KMS-11 (cell line): Measurements from ENCODE around the gene PCARE.
"Not testable (repeated sequence)": the region's sequence is repeated elsewhere in the genome, so short reads cannot be mapped to it uniquely, and the experiment has no call there.

Experiments used
- H2AFZ ChIP-seq: fragments of 200-600 bp; sonication (generic); 2 replicates; pipeline ENCODE4 v1.6.1; 2016; ENCODE audit warnings: antibody characterized with exemption, mixed run types, low read depth
- H3K27ac ChIP-seq: fragments of 200-600 bp; sonication (generic); 2 replicates; pipeline ENCODE4 v1.6.1; 2016; ENCODE audit warnings: mild to moderate bottlenecking, mixed run types
- H3K27me3 ChIP-seq: fragments of 200-600 bp; sonication (generic); 2 replicates; pipeline ENCODE4 v1.6.1; 2017; ENCODE audit warnings: mild to moderate bottlenecking, low read depth, mixed run types, moderate library complexity; ENCODE audit not compliant: insufficient read depth
- H3K36me3 ChIP-seq: fragments of 200-600 bp; sonication (generic); 2 replicates; pipeline ENCODE4 v1.6.1; 2017; ENCODE audit warnings: mild to moderate bottlenecking, mixed run types; ENCODE audit not compliant: insufficient read depth
- H3K4me1 ChIP-seq: fragments of 200-600 bp; sonication (generic); 2 replicates; pipeline ENCODE4 v1.6.1; 2016; ENCODE audit warnings: mild to moderate bottlenecking, low read depth, mixed run types; ENCODE audit not compliant: poor library complexity, severe bottlenecking
- H3K4me2 ChIP-seq: fragments of 200-600 bp; sonication (generic); 2 replicates; pipeline ENCODE4 v1.7.0; 2016; ENCODE audit warnings: mild to moderate bottlenecking, mixed run types
- H3K4me3 ChIP-seq: fragments of 200-600 bp; sonication (generic); IDR thresholded peaks from 2 replicates; pipeline ENCODE4 v1.6.1; 2017; ENCODE audit warnings: low read depth, low read length, mixed read lengths; ENCODE audit not compliant: insufficient read depth
- H3K79me2 ChIP-seq: fragments of 200-600 bp; sonication (generic); 2 replicates; pipeline ENCODE4 v1.6.1; 2016; ENCODE audit warnings: low read depth, mixed run types; ENCODE audit not compliant: insufficient read depth
- H3K9ac ChIP-seq: fragments of 200-600 bp; sonication (generic); 2 replicates; pipeline ENCODE4 v1.6.1; 2016; ENCODE audit warnings: mild to moderate bottlenecking, mixed run types
- H4K20me1 ChIP-seq: fragments of 200-600 bp; sonication (generic); 2 replicates; pipeline ENCODE4 v1.6.1; 2016; ENCODE audit warnings: mild to moderate bottlenecking, mixed run types; ENCODE audit not compliant: insufficient read depth
- TF ChIP-seq, protein P1 (sequence below): fragments of 200-600 bp; sonication (generic); conservative IDR thresholded peaks from 2 replicates; pipeline ENCODE4 v1.6.1; 2017; ENCODE audit warnings: low read depth, mild to moderate bottlenecking, antibody characterized with exemption, low read length, moderate library complexity, mixed read lengths

Gene PCARE

DNA sequence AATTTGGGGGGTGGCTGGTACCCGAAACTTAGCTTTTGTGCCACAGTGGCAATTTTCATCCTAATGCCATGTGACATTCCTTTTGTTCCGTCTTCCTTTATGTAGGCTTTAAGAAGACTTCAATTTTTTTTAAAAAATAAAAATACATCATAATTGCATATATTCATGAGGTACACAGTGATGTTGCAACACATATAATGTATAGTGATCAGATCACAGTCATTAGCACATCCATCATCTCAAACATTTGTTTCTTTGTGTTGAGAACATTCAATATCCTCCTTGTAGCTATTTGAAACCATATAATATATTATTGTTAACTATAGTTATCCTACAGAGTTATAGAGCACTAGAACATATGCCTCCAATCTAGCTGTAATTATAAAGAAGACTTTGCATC lies 34.9 kb upstream of the PCARE start:
- TF ChIP-seq, protein P1, sequence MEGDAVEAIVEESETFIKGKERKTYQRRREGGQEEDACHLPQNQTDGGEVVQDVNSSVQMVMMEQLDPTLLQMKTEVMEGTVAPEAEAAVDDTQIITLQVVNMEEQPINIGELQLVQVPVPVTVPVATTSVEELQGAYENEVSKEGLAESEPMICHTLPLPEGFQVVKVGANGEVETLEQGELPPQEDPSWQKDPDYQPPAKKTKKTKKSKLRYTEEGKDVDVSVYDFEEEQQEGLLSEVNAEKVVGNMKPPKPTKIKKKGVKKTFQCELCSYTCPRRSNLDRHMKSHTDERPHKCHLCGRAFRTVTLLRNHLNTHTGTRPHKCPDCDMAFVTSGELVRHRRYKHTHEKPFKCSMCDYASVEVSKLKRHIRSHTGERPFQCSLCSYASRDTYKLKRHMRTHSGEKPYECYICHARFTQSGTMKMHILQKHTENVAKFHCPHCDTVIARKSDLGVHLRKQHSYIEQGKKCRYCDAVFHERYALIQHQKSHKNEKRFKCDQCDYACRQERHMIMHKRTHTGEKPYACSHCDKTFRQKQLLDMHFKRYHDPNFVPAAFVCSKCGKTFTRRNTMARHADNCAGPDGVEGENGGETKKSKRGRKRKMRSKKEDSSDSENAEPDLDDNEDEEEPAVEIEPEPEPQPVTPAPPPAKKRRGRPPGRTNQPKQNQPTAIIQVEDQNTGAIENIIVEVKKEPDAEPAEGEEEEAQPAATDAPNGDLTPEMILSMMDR = no peak
- Histone ChIP-seq H3K4me3 (no peak overlapping the region), H4K20me1 (no peaks in the 10 kb centered on the region), H3K4me2 (no peak overlapping the region), H3K27ac (no peak overlapping the region), H3K9ac (no peak overlapping the region), H3K4me1 (peaks cover 3% of the 10 kb centered on the region), H2AFZ (no peak overlapping the region), H3K27me3 (no peaks in the 10 kb centered on the region), H3K36me3 (no peaks in the 10 kb centered on the region), H3K79me2 (no peaks in the 10 kb centered on the region)

GRCh38 chr2:29108225-29108624 lies 33.9 kb upstream of the PCARE start:
- no peaks in the 10 kb centered on the region for H4K20me1 ChIP-seq
- no peak overlapping the region for H3K9ac ChIP-seq
- H3K4me3 ChIP-seq = no peak overlapping the region
- TF ChIP-seq, protein P1 = no peak
- no peaks in the 10 kb centered on the region for H3K79me2 ChIP-seq
- H3K27ac ChIP-seq = no peak overlapping the region
- H3K27me3 ChIP-seq = no peaks in the 10 kb centered on the region
- H3K36me3 ChIP-seq = no peaks in the 10 kb centered on the region
- no peak overlapping the region for H3K4me2 ChIP-seq
- H3K4me1 ChIP-seq = no peaks in the 10 kb centered on the region
- no peak overlapping the region for H2AFZ ChIP-seq

- H3K79me2 ChIP-seq, H3K4me3 ChIP-seq, H3K4me1 ChIP-seq, H3K27me3 ChIP-seq, H2AFZ ChIP-seq, H3K36me3 ChIP-seq, H3K27ac ChIP-seq, H3K4me2 ChIP-seq, H3K9ac ChIP-seq, H4K20me1 ChIP-seq: not testable (repeated sequence)
Observed at GRCh38 chr2:29107547-29107946, 33.2 kb upstream of the PCARE start.

- Histone ChIP-seq H3K4me1 (no peaks in the 10 kb centered on the region), H3K27ac (no peak overlapping the region), H3K79me2 (no peaks in the 10 kb centered on the region), H4K20me1 (no peaks in the 10 kb centered on the region), H3K4me3 (no peak overlapping the region), H3K36me3 (no peaks in the 10 kb centered on the region), H3K4me2 (no peak overlapping the region), H3K27me3 (no peaks in the 10 kb centered on the region), H2AFZ (no peak overlapping the region), H3K9ac (no peak overlapping the region)
- TF ChIP-seq, protein P1 = no peak
Observed at GRCh38 chr2:29106980-29107388, 32.7 kb upstream of the PCARE start.

- H3K4me1 ChIP-seq = no peaks in the 10 kb centered on the region
- no peaks in the 10 kb centered on the region for H3K36me3 ChIP-seq
- TF ChIP-seq, protein P1 = no peak
- H3K79me2 ChIP-seq = no peaks in the 10 kb centered on the region
- no peaks in the 10 kb centered on the region for H4K20me1 ChIP-seq
- no peaks in the 10 kb centered on the region for H3K27me3 ChIP-seq
- no peak overlapping the region for H3K9ac ChIP-seq
- no peak overlapping the region for H3K4me3 ChIP-seq
- no peak overlapping the region for H3K27ac ChIP-seq
- H2AFZ ChIP-seq = no peak overlapping the region
- no peak overlapping the region for H3K4me2 ChIP-seq
Observed at GRCh38 chr2:29106256-29106655, 31.9 kb upstream of the PCARE start.
